Liver (tissue), 9 donors: Measurements from ENCODE around the gene CLDN20. TPM values are rescaled to one million over a fixed set of nuclear protein-coding genes. Genes with fewer than 3 reads are reported as not detected.

Source experiments
- DNase-seq: peaks from one replicate; pipeline ENCODE4 v3.0.0-alpha.2; 2017; ENCODE audit warnings: low spot score
- H3K27ac ChIP-seq, 2 donors: one replicate each; pipeline ENCODE4 v1.7.0; 2013; ENCODE audit warnings: inconsistent platforms in 2 of 2, low read length in 2 of 2, control low read depth in 1 of 2, low read depth in 1 of 2, mild to moderate bottlenecking in 1 of 2
- H3K27me3 ChIP-seq, 4 donors: one replicate each; pipeline versions ENCODE4 v1.6.1 to v1.7.0; 2013; ENCODE audit warnings: low read length in 3 of 4, inconsistent platforms in 1 of 4, mild to moderate bottlenecking in 1 of 4, moderate library complexity in 1 of 4; ENCODE audit not compliant: control insufficient read depth in 4 of 4, insufficient read depth in 4 of 4
- H3K36me3 ChIP-seq, 4 donors: one replicate each; pipeline versions ENCODE4 v1.6.1 to v1.7.0; 2013; ENCODE audit warnings: low read length in 3 of 4, mild to moderate bottlenecking in 3 of 4, low read depth in 1 of 4, moderate library complexity in 1 of 4; ENCODE audit not compliant: control insufficient read depth in 4 of 4, insufficient read depth in 3 of 4
- H3K4me1 ChIP-seq, 4 donors: one replicate each; pipeline versions ENCODE4 v1.6.1 to v1.7.0; 2013; ENCODE audit warnings: low read length in 3 of 4, mild to moderate bottlenecking in 3 of 4, moderate library complexity in 1 of 4; ENCODE audit not compliant: control insufficient read depth in 4 of 4, insufficient read depth in 4 of 4
- H3K4me3 ChIP-seq, 3 donors: one replicate each; pipeline versions ENCODE4 v1.6.1 to v1.7.0; 2013; ENCODE audit warnings: low read length in 3 of 3, control low read depth in 1 of 3, low read depth in 1 of 3, mild to moderate bottlenecking in 1 of 3
- H3K9ac ChIP-seq, 2 donors: one replicate each; pipeline ENCODE4 v1.7.0; 2013; ENCODE audit warnings: low read length in 2 of 2, mild to moderate bottlenecking in 2 of 2, moderate library complexity in 2 of 2, control low read depth in 1 of 2, low read depth in 1 of 2
- H3K9me3 ChIP-seq, 4 donors: one replicate each; pipeline versions ENCODE4 v1.6.1 to v1.7.0; 2013; ENCODE audit warnings: low read length in 3 of 4; ENCODE audit not compliant: control insufficient read depth in 4 of 4
- CTCF ChIP-seq: fragments of 150-350 bp; IDR thresholded peaks from 2 replicates; pipeline ENCODE4 v1.5.1; 2017; ENCODE audit warnings: improper control_type of control experiment, low read depth, low read length; ENCODE audit not compliant: missing input control
- EGR1 ChIP-seq, 2 donors: IDR thresholded peaks; 2 replicates each; pipeline ENCODE4 v1.6.1; 2016 to 2018; ENCODE audit warnings: antibody characterized with exemption in 2 of 2, low read depth in 2 of 2
- FOXA1 ChIP-seq: IDR thresholded peaks from 2 replicates; pipeline ENCODE4 v1.6.1; 2016; ENCODE audit warnings: antibody characterized with exemption
- FOXA2 ChIP-seq: IDR thresholded peaks from 2 replicates; pipeline ENCODE4 v1.6.1; 2016; ENCODE audit warnings: antibody characterized with exemption
- GABPA ChIP-seq, 2 donors: IDR thresholded peaks in 1 of 2; conservative IDR thresholded peaks in 1 of 2; 2 replicates each; pipeline ENCODE4 v1.6.1; 2016; ENCODE audit warnings: antibody characterized with exemption in 2 of 2, mild to moderate bottlenecking in 1 of 2, moderate library complexity in 1 of 2
- HNF4A ChIP-seq, 2 donors: conservative IDR thresholded peaks; 2 replicates each; pipeline ENCODE4 v1.6.1; 2016; ENCODE audit warnings: antibody characterized with exemption in 2 of 2, mild to moderate bottlenecking in 2 of 2
- HNF4G ChIP-seq: IDR thresholded peaks from 2 replicates; pipeline ENCODE4 v1.6.1; 2016; ENCODE audit warnings: antibody characterized with exemption
- JUND ChIP-seq, 2 donors: IDR thresholded peaks; 2 replicates each; pipeline ENCODE4 v1.6.1; 2016; ENCODE audit warnings: antibody characterized with exemption in 2 of 2
- MAX ChIP-seq: IDR thresholded peaks from 2 replicates; pipeline ENCODE4 v1.6.1; 2016; ENCODE audit warnings: antibody characterized with exemption
- NR2F2 ChIP-seq: IDR thresholded peaks from 2 replicates; pipeline ENCODE4 v1.6.1; 2016; ENCODE audit warnings: antibody characterized with exemption
- RAD21 ChIP-seq, 2 donors: IDR thresholded peaks; 2 replicates each; pipeline ENCODE4 v1.6.1; 2016; ENCODE audit warnings: antibody characterized with exemption in 2 of 2, mild to moderate bottlenecking in 2 of 2
- RXRA ChIP-seq, 2 donors: IDR thresholded peaks; 2 replicates each; pipeline ENCODE4 v1.6.1; 2017 to 2018; ENCODE audit warnings: antibody characterized with exemption in 2 of 2, mild to moderate bottlenecking in 1 of 2
- SP1 ChIP-seq: IDR thresholded peaks from 2 replicates; pipeline ENCODE4 v1.6.1; 2018; ENCODE audit warnings: antibody characterized with exemption, mild to moderate bottlenecking
- TAF1 ChIP-seq: conservative IDR thresholded peaks from 2 replicates; pipeline ENCODE4 v1.6.1; 2016; ENCODE audit warnings: antibody characterized with exemption, mild to moderate bottlenecking
- YY1 ChIP-seq: IDR thresholded peaks from 2 replicates; pipeline ENCODE4 v1.6.1; 2016; ENCODE audit warnings: antibody characterized with exemption, mild to moderate bottlenecking
- polyA plus RNA-seq, 2 donors: library from polyadenylated mRNA; stranded (reverse) in 1 of 2; unstranded in 1 of 2; fragments of 200-250 nt in 1 of 2; fragments of >200 nt in 1 of 2; fragmentation: Nextera tagmentation in 1 of 2; extraction: Ambion mirVana in 1 of 2; gene quantifications; one replicate each; pipeline versions ENCODE4 v1.2.1 to v1.2.3, GENCODE V29; 2013 to 2015
- total RNA-seq, 2 donors: library from RNA; depleted of rRNA; stranded (reverse); fragments of >200 nt; gene quantifications; one replicate each; pipeline ENCODE4 v1.2.3, GENCODE V29; 2014
- TF ChIP-seq, protein P1 (sequence below): IDR thresholded peaks from 2 replicates; pipeline ENCODE4 v1.6.1; 2016; ENCODE audit warnings: antibody characterized with exemption
- TF ChIP-seq, protein P2 (sequence below): IDR thresholded peaks from 2 replicates; pipeline ENCODE4 v1.6.1; 2016; ENCODE audit warnings: antibody characterized with exemption
- TF ChIP-seq, protein P3 (sequence below): IDR thresholded peaks from 2 replicates; pipeline ENCODE4 v1.6.1; 2016; ENCODE audit warnings: antibody characterized with exemption, mild to moderate bottlenecking
- donor health status: healthy.
- donor health status: healthy.
- donor health status: healthy.
- donor health status: healthy.
- donor health status: healthy.

Gene CLDN20
- total and polyA plus RNA-seq, 4 donors, result 0.26 TPM; not detected in 3

DNA sequence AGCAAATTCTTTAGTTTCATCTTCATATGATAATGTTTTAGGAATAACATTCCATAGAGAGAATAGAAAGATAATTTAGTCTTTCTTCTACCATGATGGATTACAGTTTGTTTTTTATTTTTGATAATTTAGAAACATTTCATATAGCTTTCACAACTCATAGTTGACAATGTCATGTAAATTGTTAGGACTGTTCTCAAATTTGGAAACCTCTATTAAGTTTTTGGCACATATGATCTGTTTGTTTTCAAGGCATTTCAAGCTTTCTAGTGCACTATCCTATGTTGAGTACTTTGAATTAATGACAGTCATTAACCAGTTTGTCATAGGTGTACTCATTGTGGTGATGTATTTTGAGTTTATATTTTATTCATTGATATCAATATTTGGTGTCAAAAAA, 61.2 kb downstream of the CLDN20 start:
- Histone ChIP-seq H3K4me3 (no peak overlapping the region), H3K9me3 (no peaks in the 10 kb centered on the region), H3K36me3 (no peaks in the 10 kb centered on the region), H3K4me1 (no peaks in the 10 kb centered on the region), H3K27me3 (no peaks in the 10 kb centered on the region), H3K27ac (no peak overlapping the region), H3K9ac (no peak overlapping the region)
- TF ChIP-seq FOXA1, result no peak
- no peak for TF ChIP-seq RAD21 (IDR thresholded peaks at IDR 0.05)
- no peak for TF ChIP-seq SP1
- no peak for TF ChIP-seq TAF1
- TF ChIP-seq HNF4A (conservative IDR thresholded peaks at IDR 0.05), result no peak
- no peak for TF ChIP-seq EGR1 (IDR thresholded peaks at IDR 0.05; ENCODE audit: low read depth in 2 of 2)
- TF ChIP-seq HNF4G, result no peak
- TF ChIP-seq, protein P1, sequence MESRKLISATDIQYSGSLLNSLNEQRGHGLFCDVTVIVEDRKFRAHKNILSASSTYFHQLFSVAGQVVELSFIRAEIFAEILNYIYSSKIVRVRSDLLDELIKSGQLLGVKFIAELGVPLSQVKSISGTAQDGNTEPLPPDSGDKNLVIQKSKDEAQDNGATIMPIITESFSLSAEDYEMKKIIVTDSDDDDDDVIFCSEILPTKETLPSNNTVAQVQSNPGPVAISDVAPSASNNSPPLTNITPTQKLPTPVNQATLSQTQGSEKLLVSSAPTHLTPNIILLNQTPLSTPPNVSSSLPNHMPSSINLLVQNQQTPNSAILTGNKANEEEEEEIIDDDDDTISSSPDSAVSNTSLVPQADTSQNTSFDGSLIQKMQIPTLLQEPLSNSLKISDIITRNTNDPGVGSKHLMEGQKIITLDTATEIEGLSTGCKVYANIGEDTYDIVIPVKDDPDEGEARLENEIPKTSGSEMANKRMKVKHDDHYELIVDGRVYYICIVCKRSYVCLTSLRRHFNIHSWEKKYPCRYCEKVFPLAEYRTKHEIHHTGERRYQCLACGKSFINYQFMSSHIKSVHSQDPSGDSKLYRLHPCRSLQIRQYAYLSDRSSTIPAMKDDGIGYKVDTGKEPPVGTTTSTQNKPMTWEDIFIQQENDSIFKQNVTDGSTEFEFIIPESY, result no peak
- no peak for TF ChIP-seq JUND (IDR thresholded peaks at IDR 0.05)
- TF ChIP-seq CTCF, result no peak
- no peak for TF ChIP-seq RXRA (IDR thresholded peaks at IDR 0.05)
- TF ChIP-seq, protein P2, sequence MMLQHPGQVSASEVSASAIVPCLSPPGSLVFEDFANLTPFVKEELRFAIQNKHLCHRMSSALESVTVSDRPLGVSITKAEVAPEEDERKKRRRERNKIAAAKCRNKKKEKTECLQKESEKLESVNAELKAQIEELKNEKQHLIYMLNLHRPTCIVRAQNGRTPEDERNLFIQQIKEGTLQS, result no peak
- TF ChIP-seq YY1, result no peak
- TF ChIP-seq, protein P3, sequence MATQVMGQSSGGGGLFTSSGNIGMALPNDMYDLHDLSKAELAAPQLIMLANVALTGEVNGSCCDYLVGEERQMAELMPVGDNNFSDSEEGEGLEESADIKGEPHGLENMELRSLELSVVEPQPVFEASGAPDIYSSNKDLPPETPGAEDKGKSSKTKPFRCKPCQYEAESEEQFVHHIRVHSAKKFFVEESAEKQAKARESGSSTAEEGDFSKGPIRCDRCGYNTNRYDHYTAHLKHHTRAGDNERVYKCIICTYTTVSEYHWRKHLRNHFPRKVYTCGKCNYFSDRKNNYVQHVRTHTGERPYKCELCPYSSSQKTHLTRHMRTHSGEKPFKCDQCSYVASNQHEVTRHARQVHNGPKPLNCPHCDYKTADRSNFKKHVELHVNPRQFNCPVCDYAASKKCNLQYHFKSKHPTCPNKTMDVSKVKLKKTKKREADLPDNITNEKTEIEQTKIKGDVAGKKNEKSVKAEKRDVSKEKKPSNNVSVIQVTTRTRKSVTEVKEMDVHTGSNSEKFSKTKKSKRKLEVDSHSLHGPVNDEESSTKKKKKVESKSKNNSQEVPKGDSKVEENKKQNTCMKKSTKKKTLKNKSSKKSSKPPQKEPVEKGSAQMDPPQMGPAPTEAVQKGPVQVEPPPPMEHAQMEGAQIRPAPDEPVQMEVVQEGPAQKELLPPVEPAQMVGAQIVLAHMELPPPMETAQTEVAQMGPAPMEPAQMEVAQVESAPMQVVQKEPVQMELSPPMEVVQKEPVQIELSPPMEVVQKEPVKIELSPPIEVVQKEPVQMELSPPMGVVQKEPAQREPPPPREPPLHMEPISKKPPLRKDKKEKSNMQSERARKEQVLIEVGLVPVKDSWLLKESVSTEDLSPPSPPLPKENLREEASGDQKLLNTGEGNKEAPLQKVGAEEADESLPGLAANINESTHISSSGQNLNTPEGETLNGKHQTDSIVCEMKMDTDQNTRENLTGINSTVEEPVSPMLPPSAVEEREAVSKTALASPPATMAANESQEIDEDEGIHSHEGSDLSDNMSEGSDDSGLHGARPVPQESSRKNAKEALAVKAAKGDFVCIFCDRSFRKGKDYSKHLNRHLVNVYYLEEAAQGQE, result no peak
- TF ChIP-seq FOXA2, result no peak
- TF ChIP-seq GABPA (IDR thresholded peaks at IDR 0.05 in 1 of 2, conservative IDR thresholded peaks at IDR 0.05 in 1 of 2), result no peak
- no peak for TF ChIP-seq NR2F2
- no peak for TF ChIP-seq MAX
- DNase-seq, result no peak
